K562 (cell line): ENCODE data around the gene BMP3. TPM values are rescaled to one million over a fixed set of nuclear protein-coding genes. Genes with fewer than 3 reads are reported as not detected.

Experiments
- ATAC-seq: fragments of 200-7000 bp; cut with Tn5 transposase; 3 replicates; pipeline ENCODE4 v1.9.1; 2020; ENCODE audit warnings: moderate library complexity
- BruUV-seq: library from RNA; stranded (reverse); fragments of 400-500 nt; replicated peaks from 2 replicates; lab custom pipeline; 2021; lab: Mats Ljungman, UMichigan
- CTCF ChIA-PET: fragments of 300-600 bp; formaldehyde crosslinking; extraction: SDS; loops from one replicate; lab custom pipeline; 2021; ENCODE audit warnings: low intra/inter-chr PET ratio; lab: Yijun Ruan, JAX
- POLR2A ChIA-PET: fragments of 300-600, 350-650 bp; sonication (Branson Sonifier 250); formaldehyde crosslinking; extraction: SDS; loops from one replicate; lab custom pipeline; 2021; ENCODE audit warnings: antibody characterized with exemption, inconsistent platforms; lab: Yijun Ruan, JAX
- DNase-seq, 4 experiments: peaks; one replicate each; pipeline versions ENCODE4 v3.0.0 to v3.0.0-alpha.2; 2011 to 2018; ENCODE audit warnings: low spot score in 3 of 4, mixed read lengths in 3 of 4; ENCODE audit errors: extremely low read depth in 1 of 4
- FAIRE-seq: peaks from 2 replicates; lab custom pipeline; 2011; peaks lifted over from hg19 to GRCh38; lab: Jason Lieb, UNC
- H2AFZ ChIP-seq: 2 replicates; pipeline ENCODE4 v1.6.0; 2011; ENCODE audit warnings: low read depth, low read length, control low read depth, inconsistent platforms
- H3K27ac ChIP-seq: fragments of 200-600 bp; 3 replicates; pipeline ENCODE4 v1.8.0; 2011; ENCODE audit warnings: low read depth, mild to moderate bottlenecking, control low read depth, inconsistent platforms, low read length, moderate library complexity, mixed read lengths; ENCODE audit errors: extremely low read depth
- H3K27me3 ChIP-seq, 2 experiments: fragments of 300-600 bp in 1 of 2; 2 replicates in 1 of 2; 3 replicates in 1 of 2; pipeline versions ENCODE4 v1.6.0 to v1.8.0; 2011; ENCODE audit warnings: inconsistent platforms in 2 of 2, low read length in 2 of 2, mild to moderate bottlenecking in 1 of 2, mixed read lengths in 1 of 2, moderate library complexity in 1 of 2; ENCODE audit not compliant: control insufficient read depth in 2 of 2, insufficient read depth in 2 of 2
- H3K36me3 ChIP-seq: fragments of 300-600 bp; 3 replicates; pipeline ENCODE4 v1.8.0; 2011; ENCODE audit warnings: mild to moderate bottlenecking, low read length, inconsistent platforms; ENCODE audit not compliant: control insufficient read depth, insufficient read depth
- H3K4me1 ChIP-seq, 2 experiments: fragments of 200-600 bp in 1 of 2; replicated peaks in 1 of 2; 2 replicates in 1 of 2; 3 replicates in 1 of 2; pipeline versions ENCODE4 v1.5.1 to v1.8.0; 2011; ENCODE audit warnings: inconsistent platforms in 2 of 2, low read length in 2 of 2, mild to moderate bottlenecking in 1 of 2, mixed read lengths in 1 of 2, moderate library complexity in 1 of 2; ENCODE audit not compliant: control insufficient read depth in 2 of 2, insufficient read depth in 2 of 2
- H3K4me2 ChIP-seq: 2 replicates; pipeline ENCODE4 v1.6.1; 2011; ENCODE audit warnings: low read length, control low read depth, inconsistent platforms, mixed read lengths; ENCODE audit not compliant: insufficient read depth
- H3K4me3 ChIP-seq: fragments of 200-600 bp; sonication (generic), shearing (Covaris generic); 2 replicates; pipeline ENCODE4 v1.5.1; 2016; ENCODE audit warnings: control low read depth, inconsistent platforms
- H3K79me2 ChIP-seq: fragments of 200-600 bp; 3 replicates; pipeline ENCODE4 v1.8.0; 2011; ENCODE audit warnings: low read length, inconsistent platforms; ENCODE audit not compliant: control insufficient read depth, insufficient read depth
- H3K9ac ChIP-seq, 2 experiments: 2 replicates each; pipeline versions ENCODE4 v1.6.0 to v1.6.1; 2011; ENCODE audit warnings: low read depth in 2 of 2, low read length in 2 of 2, control low read depth in 1 of 2, inconsistent platforms in 1 of 2, mild to moderate bottlenecking in 1 of 2, mixed read lengths in 1 of 2; ENCODE audit not compliant: insufficient read depth in 1 of 2
- H3K9me1 ChIP-seq: one replicate; pipeline ENCODE4 v1.6.0; 2011; ENCODE audit warnings: inconsistent platforms, mild to moderate bottlenecking, low read length, moderate library complexity; ENCODE audit not compliant: control insufficient read depth, insufficient read depth
- H3K9me3 ChIP-seq: replicated peaks from 2 replicates; pipeline ENCODE4 v1.5.1; 2011; ENCODE audit warnings: low read depth, low read length, inconsistent platforms; ENCODE audit not compliant: control insufficient read depth, insufficient read depth
- H4K20me1 ChIP-seq: replicated peaks from 2 replicates; pipeline ENCODE4 v1.6.1; 2011; ENCODE audit warnings: low read length, inconsistent platforms, mixed read lengths; ENCODE audit not compliant: control insufficient read depth, insufficient read depth
- ARID1B ChIP-seq: fragments of 450-650 bp; IDR thresholded peaks from 2 replicates; pipeline ENCODE4 v1.6.1; 2016; ENCODE audit warnings: antibody characterized with exemption, mild to moderate bottlenecking, inconsistent platforms
- ELF4 ChIP-seq: fragments of 450-650 bp; formaldehyde crosslinking; IDR thresholded peaks from 2 replicates; pipeline ENCODE4 v1.4.0; 2022; ENCODE audit warnings: missing genetic modification characterization
- ELK3 ChIP-seq: fragments of 450-650 bp; formaldehyde crosslinking; IDR thresholded peaks from 2 replicates; pipeline ENCODE4 v1.4.0; 2020; ENCODE audit warnings: mild to moderate bottlenecking
- NRF1 ChIP-seq, 2 experiments: fragments of 450-650 bp; IDR thresholded peaks in 1 of 2; conservative IDR thresholded peaks in 1 of 2; 2 replicates each; pipeline ENCODE4 v1.6.1; 2014; ENCODE audit warnings: mild to moderate bottlenecking in 2 of 2
- PBX2 ChIP-seq, 2 experiments: IDR thresholded peaks in 1 of 2; conservative IDR thresholded peaks in 1 of 2; 2 replicates each; pipeline ENCODE4 v1.6.1; 2016; ENCODE audit warnings: low read depth in 2 of 2, mild to moderate bottlenecking in 1 of 2, missing compliant biosample characterization in 1 of 2, missing genetic modification characterization in 1 of 2, moderate library complexity in 1 of 2
- POLR3A ChIP-seq: IDR thresholded peaks from 2 replicates; pipeline ENCODE4 v1.6.1; 2011; ENCODE audit warnings: borderline replicate concordance, mild to moderate bottlenecking, moderate library complexity; ENCODE audit not compliant: insufficient read length, insufficient read depth; ENCODE audit errors: extremely low read depth
- RBM22 ChIP-seq: fragments of 200-400 bp; formaldehyde crosslinking; IDR thresholded peaks from 2 replicates; pipeline ENCODE4 v1.6.1; 2018; ENCODE audit warnings: low read length, low read depth; ENCODE audit not compliant: poor library complexity, severe bottlenecking
- U2AF1 ChIP-seq: fragments of 200-400 bp; formaldehyde crosslinking; optimal IDR thresholded peaks from 2 replicates; pipeline ENCODE3; 2017; ENCODE audit warnings: mild to moderate bottlenecking, low read depth, low read length, moderate library complexity
- XRCC3 ChIP-seq: fragments of 450-650 bp; IDR thresholded peaks from 2 replicates; pipeline ENCODE4 v1.6.1; 2017; ENCODE audit warnings: mild to moderate bottlenecking, moderate library complexity
- ZNF217 ChIP-seq: sonication (generic); formaldehyde crosslinking; IDR thresholded peaks from 2 replicates; pipeline ENCODE4 v1.8.0; 2022; ENCODE audit warnings: mild to moderate bottlenecking, missing genetic modification reagents
- ZNF232 ChIP-seq: sonication (generic); formaldehyde crosslinking; IDR thresholded peaks from 2 replicates; pipeline ENCODE4 v1.8.0; 2022; ENCODE audit warnings: mild to moderate bottlenecking, missing genetic modification reagents
- ZNF436 ChIP-seq: fragments of 250-450, 450-650 bp; sonication (Bioruptor Pico); formaldehyde crosslinking; IDR thresholded peaks from 2 replicates; pipeline ENCODE4 v1.7.0; 2020; ENCODE audit warnings: mild to moderate bottlenecking
- in situ Hi-C: fragments of 300-500 bp; cut with MboI; formaldehyde crosslinking; loops from 4 replicates; pipeline ENCODE4 v1.15.0; 2018; ENCODE audit warnings: inconsistent platforms, mixed read lengths
- intact Hi-C: fragments of 100-400 bp; cut with micrococcal nuclease; formaldehyde crosslinking; loops from 2 replicates; pipeline ENCODE4 v1.14.2; 2022
- polyA plus RNA-seq, 8 experiments: library from polyadenylated mRNA; depleted of rRNA in 4 of 8; stranded (reverse) in 5 of 8; unstranded in 3 of 8; fragments of >200 nt; fragmentation: Nextera tagmentation in 2 of 8; fragmentation: Illumina TruSeq in 1 of 8; extraction: Ambion mirVana in 2 of 8; extraction: Trizol in 1 of 8; gene quantifications; 2 replicates each; pipeline versions ENCODE4 v1.2.1 to v1.2.3, GENCODE V29; 2011 to 2014; ENCODE audit warnings: inconsistent platforms in 1 of 8, missing spikeins in 1 of 8
- total RNA-seq, 7 experiments: library from RNA; depleted of rRNA in 6 of 7; stranded (reverse); fragments of >200 nt in 6 of 7; fragmentation: Illumina TruSeq in 2 of 7; extraction: Trizol in 2 of 7; gene quantifications; 2 replicates each; pipeline versions ENCODE4 v1.2.1 to v1.2.3, GENCODE V29; 2011 to 2021; ENCODE audit warnings: low replicate concordance in 1 of 7
- TF ChIP-seq, protein P1 (sequence below): fragments of 250-450 bp; sonication (Bioruptor Pico); IDR thresholded peaks from 2 replicates; pipeline ENCODE4 v1.8.0; 2021; ENCODE audit warnings: mild to moderate bottlenecking, moderate library complexity
- TF ChIP-seq, protein P2 (sequence below): IDR thresholded peaks from 2 replicates; pipeline ENCODE4 v1.6.1; 2016; ENCODE audit warnings: missing genetic modification characterization, missing compliant biosample characterization

The BMP3 gene
- total and polyA plus RNA-seq, 9 of the 15 experiments (the other 6 are each of a cell fraction or from before 2014, with no cell fraction given) = 0.01 TPM; not detected in 8

DNA sequence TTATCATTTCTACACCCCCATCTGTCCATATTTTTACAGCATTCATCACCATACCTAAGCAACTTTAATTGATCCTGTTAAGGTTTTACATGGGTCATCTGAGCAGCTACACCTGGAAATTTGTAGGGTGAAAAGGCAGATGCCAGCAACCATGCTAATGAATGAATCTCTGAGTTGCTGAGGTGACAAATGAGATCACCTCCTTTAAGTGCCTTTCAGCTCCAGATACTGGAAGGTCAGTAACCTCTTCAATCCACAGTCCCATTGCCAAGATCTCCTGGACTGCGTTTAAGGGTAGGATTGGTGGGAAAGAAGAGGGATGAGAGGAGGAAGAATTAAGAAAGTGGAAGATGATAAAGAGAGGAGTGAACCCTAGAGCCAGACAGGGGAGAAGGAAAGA lies 8.5 kb upstream of the BMP3 start (continued):
- no peak for TF ChIP-seq ELK3 (CRISPR knock-in tag)
- no peak for TF ChIP-seq ARID1B

GRCh38 chr4:81023484-81023883 lies 7.0 kb upstream of the BMP3 start:
- no peak for ATAC-seq
- no peaks in the 10 kb centered on the region for H3K79me2 ChIP-seq
- intact Hi-C loops (no loop called here), in situ Hi-C loops (no loop called here)
- no peaks in the 10 kb centered on the region for H3K4me1 ChIP-seq
- DNase-seq = no peak
- no peak overlapping the region for H2AFZ ChIP-seq
- H4K20me1 ChIP-seq = no peaks in the 10 kb centered on the region
- no peaks in the 10 kb centered on the region for H3K27me3 ChIP-seq
- no peak overlapping the region for H3K4me2 ChIP-seq
- no peak for FAIRE-seq
- no peak overlapping the region for H3K27ac ChIP-seq
- H3K9me1 ChIP-seq = no peaks in the 10 kb centered on the region
- POLR2A ChIA-PET = no interaction called here
- no TSS peak for BruUV-seq
- H3K4me3 ChIP-seq = no peak overlapping the region
- no peaks in the 10 kb centered on the region for H3K36me3 ChIP-seq
- CTCF ChIA-PET = no interaction called here
- no peaks in the 10 kb centered on the region for H3K9me3 ChIP-seq
- no peak overlapping the region for H3K9ac ChIP-seq
- TF ChIP-seq PBX2 (CRISPR knock-in tag; IDR thresholded peaks at IDR 0.05; ENCODE audit: low read depth) = no peak
- no peak for TF ChIP-seq PBX2 (tag; conservative IDR thresholded peaks at IDR 0.05; ENCODE audit: low read depth)
- no peak for TF ChIP-seq POLR3A
- no peak for TF ChIP-seq RBM22
- TF ChIP-seq ELF4 (CRISPR knock-in tag) = no peak
- TF ChIP-seq, protein P1, sequence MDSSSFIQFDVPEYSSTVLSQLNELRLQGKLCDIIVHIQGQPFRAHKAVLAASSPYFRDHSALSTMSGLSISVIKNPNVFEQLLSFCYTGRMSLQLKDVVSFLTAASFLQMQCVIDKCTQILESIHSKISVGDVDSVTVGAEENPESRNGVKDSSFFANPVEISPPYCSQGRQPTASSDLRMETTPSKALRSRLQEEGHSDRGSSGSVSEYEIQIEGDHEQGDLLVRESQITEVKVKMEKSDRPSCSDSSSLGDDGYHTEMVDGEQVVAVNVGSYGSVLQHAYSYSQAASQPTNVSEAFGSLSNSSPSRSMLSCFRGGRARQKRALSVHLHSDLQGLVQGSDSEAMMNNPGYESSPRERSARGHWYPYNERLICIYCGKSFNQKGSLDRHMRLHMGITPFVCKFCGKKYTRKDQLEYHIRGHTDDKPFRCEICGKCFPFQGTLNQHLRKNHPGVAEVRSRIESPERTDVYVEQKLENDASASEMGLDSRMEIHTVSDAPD (CRISPR knock-in tag) = no peak
- TF ChIP-seq NRF1 (conservative IDR thresholded peaks at IDR 0.05 in 1 of 2, IDR thresholded peaks at IDR 0.05 in 1 of 2) = no peak
- TF ChIP-seq ZNF232 (CRISPR knock-in tag) = no peak
- no peak for TF ChIP-seq U2AF1
- no peak for TF ChIP-seq ZNF436
- TF ChIP-seq ZNF217 (CRISPR knock-in tag) = no peak
- no peak for TF ChIP-seq XRCC3
- TF ChIP-seq, protein P2, sequence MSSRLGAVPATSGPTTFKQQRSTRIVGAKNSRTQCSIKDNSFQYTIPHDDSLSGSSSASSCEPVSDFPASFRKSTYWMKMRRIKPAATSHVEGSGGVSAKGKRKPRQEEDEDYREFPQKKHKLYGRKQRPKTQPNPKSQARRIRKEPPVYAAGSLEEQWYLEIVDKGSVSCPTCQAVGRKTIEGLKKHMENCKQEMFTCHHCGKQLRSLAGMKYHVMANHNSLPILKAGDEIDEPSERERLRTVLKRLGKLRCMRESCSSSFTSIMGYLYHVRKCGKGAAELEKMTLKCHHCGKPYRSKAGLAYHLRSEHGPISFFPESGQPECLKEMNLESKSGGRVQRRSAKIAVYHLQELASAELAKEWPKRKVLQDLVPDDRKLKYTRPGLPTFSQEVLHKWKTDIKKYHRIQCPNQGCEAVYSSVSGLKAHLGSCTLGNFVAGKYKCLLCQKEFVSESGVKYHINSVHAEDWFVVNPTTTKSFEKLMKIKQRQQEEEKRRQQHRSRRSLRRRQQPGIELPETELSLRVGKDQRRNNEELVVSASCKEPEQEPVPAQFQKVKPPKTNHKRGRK (tag) = no peak
